Fibroblast of skin of scalp (primary cell): Measurements from ENCODE around the gene CARS2.
A peak's percentile ranks its signal among the peaks of the same experiment; 100 is the strongest.
"Not testable (repeated sequence)": the region's sequence is repeated elsewhere in the genome, so short reads cannot be mapped to it uniquely, and the experiment has no call there.

ENCODE experiments used
- DNase-seq: peaks from one replicate; pipeline ENCODE4 v3.0.0-alpha.2; 2013

CARS2 gene

DNA sequence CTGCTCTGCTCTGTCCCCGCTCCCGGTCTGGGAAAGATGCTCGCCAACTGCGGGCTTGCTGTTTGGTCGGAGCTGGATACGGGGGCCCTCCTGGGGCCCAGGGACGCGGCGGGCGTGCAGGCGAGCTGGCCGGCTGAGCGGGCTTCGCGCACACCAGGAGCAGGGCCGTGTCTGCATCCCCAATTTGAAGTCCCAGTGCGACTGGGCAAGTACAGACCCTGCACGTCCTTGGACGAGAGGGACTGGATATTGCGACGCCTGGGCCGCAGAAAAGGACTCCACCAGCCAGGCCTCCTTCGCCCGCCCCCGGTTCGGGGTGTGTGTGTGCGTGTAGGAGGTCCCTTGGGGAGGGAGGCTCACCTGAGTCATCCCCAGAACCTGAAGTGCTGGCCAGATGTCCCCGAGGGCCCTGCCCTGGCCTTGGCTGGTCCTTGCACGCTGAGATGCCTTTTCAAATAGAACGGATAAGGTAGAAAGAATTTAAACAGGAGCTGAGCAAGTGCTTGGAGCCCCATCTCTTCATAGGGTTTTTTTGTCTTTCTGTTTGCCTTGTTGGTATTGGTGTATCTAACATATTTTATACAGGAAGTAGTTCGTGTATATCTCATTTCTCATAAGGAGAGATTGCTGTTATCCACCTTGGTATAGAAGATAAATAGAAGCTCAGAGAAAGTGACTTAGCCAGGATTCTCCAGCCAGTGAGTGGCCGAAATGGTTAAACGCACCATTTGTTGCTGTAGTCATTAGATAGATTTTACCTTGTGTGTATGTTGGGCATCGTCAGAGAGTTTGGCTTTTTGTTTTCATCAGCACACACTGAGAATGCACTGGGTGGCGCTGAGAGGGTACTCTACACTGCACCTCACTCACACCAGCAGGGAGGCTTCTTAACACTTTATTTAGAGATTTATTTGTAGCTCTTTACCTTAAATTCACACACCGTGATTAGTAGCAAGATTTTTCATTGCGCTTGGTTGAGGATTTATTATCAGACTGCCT is 89.5 kb downstream of the CARS2 start:
- DNase-seq, result peak; percentile 39

DNA sequence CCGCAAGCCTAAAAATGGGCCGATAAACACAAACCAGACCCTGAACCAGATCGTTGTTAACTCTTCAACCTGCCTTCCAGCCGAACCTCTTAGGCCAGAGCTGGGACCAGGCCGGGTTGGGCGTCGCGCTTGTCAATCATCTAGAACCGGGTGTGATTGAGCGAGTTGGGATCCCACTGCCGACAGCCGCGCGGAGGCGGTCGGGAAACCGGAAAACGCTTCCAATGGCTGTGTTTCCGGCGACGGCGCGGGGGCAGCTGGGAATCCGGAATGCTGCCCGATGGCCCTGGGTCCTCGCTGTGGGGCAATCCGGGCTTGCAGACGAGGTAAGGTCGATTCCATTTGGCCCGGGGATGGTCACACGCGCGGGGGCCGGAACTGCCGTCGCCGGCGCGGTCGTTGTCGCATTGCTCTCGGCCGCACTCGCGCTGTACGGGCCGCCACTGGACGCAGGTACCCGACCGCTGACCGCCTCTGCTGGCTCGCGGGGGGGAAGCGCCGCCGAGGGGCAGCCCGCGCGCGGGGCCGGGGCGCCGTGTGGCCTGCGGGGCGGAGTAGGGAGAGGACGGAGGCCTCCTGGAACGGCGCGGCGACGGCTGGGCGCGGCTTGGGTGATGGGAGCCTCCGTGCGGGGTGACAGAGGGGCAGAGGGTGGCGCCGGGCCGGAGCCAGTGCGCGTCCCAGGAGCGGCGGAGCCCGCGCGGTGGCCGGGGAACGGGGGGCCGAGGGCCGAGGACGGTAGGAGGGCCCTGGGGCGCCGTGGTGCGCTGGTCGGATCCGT is 90.4 kb downstream of the CARS2 start, which contains the start of gene NAXD:
Gene NAXD (plus strand): TSS at position 224 of the 781 bp plus-strand sequence. CDS start 57 bp downstream, at position 281.
- peak; percentile 98 for DNase-seq

DNA sequence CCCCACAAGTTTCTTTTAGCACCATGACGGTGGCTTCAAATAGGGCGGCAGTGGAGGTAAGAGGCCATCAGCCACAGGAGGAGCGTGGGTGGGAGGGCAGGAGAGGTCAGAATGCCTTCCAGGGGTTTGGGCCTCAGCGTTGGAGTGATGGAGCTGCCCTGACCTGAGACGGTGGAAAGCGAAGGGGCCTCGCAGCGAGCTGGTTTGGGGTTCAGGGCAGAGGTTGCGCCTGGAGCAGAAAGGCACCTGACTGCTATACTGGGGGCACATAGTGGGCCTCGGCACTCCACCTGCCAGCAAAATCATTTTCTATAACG is 91.0 kb downstream of the CARS2 start:
- no peak for DNase-seq

DNA sequence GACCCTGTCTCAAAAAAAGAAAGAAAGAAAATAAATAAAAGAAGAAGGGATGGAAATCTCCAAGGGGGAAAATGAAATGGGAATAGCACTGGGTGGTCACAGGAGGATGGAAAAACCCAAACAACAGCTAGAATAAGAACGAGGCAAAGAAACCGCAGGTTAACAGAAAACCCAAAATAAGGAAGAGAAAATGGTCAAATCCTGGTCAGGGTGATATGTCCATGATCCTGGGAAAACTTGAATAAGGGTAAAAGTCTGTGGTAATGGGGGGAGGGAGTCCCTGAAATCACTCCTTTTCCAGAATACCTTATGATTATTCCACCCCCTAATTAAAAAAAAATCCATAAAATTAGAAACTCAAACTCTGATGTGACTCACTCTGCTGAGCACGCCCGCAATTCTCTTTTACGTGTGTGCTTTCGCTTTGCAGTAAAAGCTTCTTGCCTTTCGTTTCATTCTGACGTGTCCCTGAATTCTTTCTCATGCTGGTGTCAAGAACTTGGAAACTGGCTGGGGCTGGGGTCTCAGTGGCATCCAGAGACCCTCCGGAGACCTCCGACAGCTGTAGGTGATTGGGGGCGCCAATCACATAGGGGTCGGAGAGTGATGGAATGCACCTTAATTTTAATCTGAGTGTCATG is 94.8 kb downstream of the CARS2 start:
- no peak for DNase-seq

DNA sequence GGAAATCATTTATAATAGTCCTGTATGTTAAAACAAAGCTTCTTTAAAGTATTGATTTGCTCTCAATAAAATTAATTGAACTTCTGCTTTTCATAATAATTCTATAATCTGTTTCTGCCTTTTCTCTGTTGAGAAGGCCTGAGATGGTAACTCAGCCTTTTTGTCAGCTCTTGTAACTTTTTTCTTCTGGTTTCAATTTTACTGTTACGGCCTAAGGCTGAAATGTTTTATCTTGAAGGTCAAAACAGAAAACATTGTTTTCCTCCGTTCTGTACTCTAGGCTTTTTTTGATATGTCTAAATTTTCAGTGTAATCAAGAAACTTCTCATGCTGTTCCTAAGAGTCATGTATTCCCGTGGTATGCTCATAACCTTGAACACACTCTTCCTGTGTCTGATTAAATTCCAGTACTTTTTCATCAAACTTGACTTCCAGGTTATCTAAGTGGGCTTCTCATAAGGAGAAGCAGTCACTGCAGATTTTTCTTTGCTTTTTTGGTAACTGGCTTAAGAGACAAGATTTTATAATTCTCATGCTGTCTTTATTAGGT is 98.2 kb downstream of the CARS2 start:
- no peak for DNase-seq

DNA sequence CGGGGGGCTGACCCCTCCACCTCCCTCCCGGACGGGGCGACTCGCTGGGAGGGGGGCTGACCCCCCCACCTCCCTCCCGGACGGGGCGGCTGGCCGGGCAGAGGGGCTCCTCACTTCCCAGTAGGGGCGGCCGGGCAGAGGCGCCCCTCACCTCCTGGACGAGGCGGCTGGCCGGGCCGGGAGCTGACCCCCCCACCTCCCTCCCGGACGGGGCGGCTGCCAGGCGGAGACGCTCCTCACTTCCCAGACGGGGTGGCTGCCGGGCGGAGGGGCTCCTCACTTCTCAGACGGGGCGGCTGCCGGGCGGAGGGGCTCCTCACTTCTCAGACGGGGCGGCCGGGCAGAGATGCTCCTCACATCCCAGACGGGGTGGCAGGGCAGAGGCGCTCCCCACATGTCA is 99.6 kb downstream of the CARS2 start:
- not testable (repeated sequence) for DNase-seq

- DNase-seq, result no peak
Measured at GRCh38 chr13:110605132-110605531, 100.8 kb downstream of the CARS2 start.

- DNase-seq, result no peak
Measured at GRCh38 chr13:110600980-110601379, 104.9 kb downstream of the CARS2 start.

DNA sequence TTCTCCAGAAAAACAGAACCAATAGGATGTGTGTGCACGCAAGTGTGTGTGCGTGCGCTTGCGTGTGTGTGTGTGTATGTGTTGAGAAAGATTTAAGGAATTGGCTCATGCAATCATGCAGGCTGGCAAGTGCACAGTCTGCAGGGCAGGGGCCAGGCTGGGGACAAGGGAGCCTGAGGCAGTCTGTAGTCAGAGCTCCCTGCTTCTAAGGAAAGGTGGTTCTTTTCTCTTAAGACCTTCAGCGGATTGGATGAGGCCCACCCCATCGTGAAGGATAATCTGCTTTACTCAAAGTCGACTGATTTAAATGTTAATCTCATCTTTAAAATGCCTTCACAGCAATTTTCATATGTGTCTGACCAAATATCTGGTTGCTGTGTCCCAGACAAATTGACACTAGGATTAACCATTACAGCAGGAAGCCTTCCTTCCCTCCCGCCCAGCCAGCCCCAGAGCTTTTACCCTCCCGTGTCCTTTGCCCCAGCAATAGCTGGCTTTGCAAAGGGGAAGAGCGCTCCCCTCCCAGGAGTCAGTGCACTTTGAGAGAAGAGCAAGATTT is 105.6 kb downstream of the CARS2 start:
- no peak for DNase-seq

- DNase-seq, result no peak
Measured at GRCh38 chr13:110597041-110597689, 108.8 kb downstream of the CARS2 start.

- peak; percentile 71 for DNase-seq
Measured at GRCh38 chr13:110593430-110594130, 112.3 kb downstream of the CARS2 start.

DNA sequence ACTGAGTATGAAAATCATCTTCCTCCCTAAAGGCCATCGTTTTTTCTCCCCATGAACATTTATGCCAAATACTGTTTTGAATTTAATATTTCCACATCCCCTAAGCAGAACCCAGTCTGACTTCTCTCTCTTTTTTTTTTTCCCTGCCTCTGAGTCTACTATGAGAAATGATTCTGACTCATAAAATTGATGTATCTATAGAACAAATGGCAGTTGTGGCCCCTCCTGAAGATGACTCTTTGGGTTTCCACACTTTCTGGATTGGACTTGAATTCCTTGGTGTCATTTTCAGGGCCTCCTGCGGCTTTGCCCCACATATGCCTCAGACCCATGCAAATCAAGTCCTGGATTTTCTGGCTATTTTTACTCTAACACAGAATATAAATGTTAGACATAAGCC is 113.3 kb downstream of the CARS2 start:
- peak; percentile 85 for DNase-seq
